Measurements from ENCODE around the gene CLTC. TPM values are rescaled to one million over a fixed set of nuclear protein-coding genes. Genes with fewer than 3 reads are reported as not detected.

CLTC gene
- polyA plus RNA-seq, 1 experiment = 441 TPM

- POLR2A ChIA-PET = no interaction called here
- Histone ChIP-seq H3K4me3 (ENCODE audit: low read depth, low read length) (no peak overlapping the region), H3K27me3 (ENCODE audit: control insufficient read depth, insufficient read depth, low read length) (no peaks in the 10 kb centered on the region), H3K27ac (ENCODE audit: low read depth, low read length) (no peak overlapping the region), H3K9me3 (ENCODE audit: control insufficient read depth, insufficient read depth, low read length) (no peaks in the 10 kb centered on the region)
- CTCF ChIA-PET = no interaction called here
- no peak for TF ChIP-seq CTCF (IDR thresholded peaks at IDR 0.05; ENCODE audit: low read depth, low read length)
- no peak for DNase-seq (ENCODE audit: low read depth, low spot score)
These were observed 18.9 kb downstream of the CLTC start for GRCh38 chr17:59638553-59638952.

- no peak for TF ChIP-seq CTCF (IDR thresholded peaks at IDR 0.05; ENCODE audit: low read depth, low read length)
- ChIA-PET CTCF (no interaction called here), POLR2A (interaction anchor here (1.5 kb wide), 1 partner anchor 23 kb away, joined by 6 read pairs; the partner anchor contains the start of gene CLTC)
- Histone ChIP-seq H3K27ac (ENCODE audit: low read depth, low read length) (no peak overlapping the region), H3K27me3 (ENCODE audit: control insufficient read depth, insufficient read depth, low read length) (no peaks in the 10 kb centered on the region), H3K9me3 (ENCODE audit: control insufficient read depth, insufficient read depth, low read length) (no peaks in the 10 kb centered on the region), H3K4me3 (ENCODE audit: low read depth, low read length) (no peak overlapping the region)
- no peak for DNase-seq (ENCODE audit: low read depth, low spot score)
These were observed 22.2 kb downstream of the CLTC start for GRCh38 chr17:59641799-59642484.

GRCh38 chr17:59642565-59642964 is 22.9 kb downstream of the CLTC start:
- Histone ChIP-seq H3K9me3 (ENCODE audit: control insufficient read depth, insufficient read depth, low read length) (no peaks in the 10 kb centered on the region), H3K4me3 (ENCODE audit: low read depth, low read length) (no peak overlapping the region), H3K27me3 (ENCODE audit: control insufficient read depth, insufficient read depth, low read length) (no peaks in the 10 kb centered on the region), H3K27ac (ENCODE audit: low read depth, low read length) (no peak overlapping the region)
- no peak for DNase-seq (ENCODE audit: low read depth, low spot score)
- CTCF ChIA-PET = no interaction called here
- no peak for TF ChIP-seq CTCF (IDR thresholded peaks at IDR 0.05; ENCODE audit: low read depth, low read length)
- POLR2A ChIA-PET = interaction anchor here (0.6 to 1.5 kb wide), 2 partner anchors 22 to 23 kb away, joined by 4 to 6 read pairs; partner anchors contain the start of gene CLTC

- no peak for DNase-seq (ENCODE audit: low read depth, low spot score)
- no peaks in the 10 kb centered on the region for H3K27me3 ChIP-seq (ENCODE audit: control insufficient read depth, insufficient read depth, low read length)
- no peak overlapping the region for H3K27ac ChIP-seq (ENCODE audit: low read depth, low read length)
- H3K4me3 ChIP-seq (ENCODE audit: low read depth, low read length) = no peak overlapping the region
- ChIA-PET POLR2A (interaction anchor here (0.6 to 1.5 kb wide), 2 partner anchors 21 to 24 kb away, joined by 4 to 6 read pairs; partner anchors contain the start of gene CLTC), CTCF (interaction anchor here (0.6 kb wide), 1 partner anchor 394 kb away, joined by 3 read pairs; no protein-coding TSS in a partner anchor)
- no peak for TF ChIP-seq CTCF (IDR thresholded peaks at IDR 0.05; ENCODE audit: low read depth, low read length)
- no peaks in the 10 kb centered on the region for H3K9me3 ChIP-seq (ENCODE audit: control insufficient read depth, insufficient read depth, low read length)
These were observed 23.8 kb downstream of the CLTC start for GRCh38 chr17:59643159-59644140.

Data from AG04450 (cell line).